ENCODE measurements around the gene PKM. TPM values are rescaled to one million over a fixed set of nuclear protein-coding genes. Genes with fewer than 3 reads are reported as not detected.

PKM gene
- total RNA-seq, 1 donor from 2014 or later, result 1,103 TPM

DNA sequence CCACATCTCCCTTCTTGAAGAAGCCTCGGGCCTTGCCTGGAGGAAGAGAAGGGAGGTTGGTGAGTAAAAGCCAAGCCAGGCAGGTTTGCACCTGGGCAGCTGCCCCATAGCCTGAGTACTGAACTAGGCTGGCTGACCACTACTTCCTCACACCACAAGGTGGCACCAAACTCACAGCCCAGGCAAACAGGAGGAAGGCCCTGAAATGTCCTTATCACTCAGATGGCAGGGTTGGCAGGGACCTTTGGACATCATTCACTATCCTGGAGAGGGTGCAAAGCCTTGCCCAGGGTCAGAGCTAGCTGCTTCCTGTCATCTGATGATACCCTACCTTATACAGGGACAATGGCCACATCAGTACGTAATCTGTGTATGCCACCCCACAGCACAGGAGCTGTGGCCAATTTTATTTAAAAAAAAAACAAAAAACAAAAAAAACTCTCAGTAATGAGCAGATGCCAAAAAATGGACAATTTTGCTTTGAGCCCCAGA lies 31.2 kb downstream of the PKM start:
- peak; percentile 51 for ATAC-seq

- no peak for ATAC-seq
Observed at GRCh38 chr15:72199205-72199515, 31.8 kb downstream of the PKM start.

- ATAC-seq, result no peak
Observed at GRCh38 chr15:72198356-72199204, 32.4 kb downstream of the PKM start.

GRCh38 chr15:72197460-72198355 lies 33.3 kb downstream of the PKM start, which contains the start of gene GRAMD2A:
Gene GRAMD2A, minus strand, starts transcription at chr15:72197787.
- ATAC-seq, result peak; percentile 66

DNA sequence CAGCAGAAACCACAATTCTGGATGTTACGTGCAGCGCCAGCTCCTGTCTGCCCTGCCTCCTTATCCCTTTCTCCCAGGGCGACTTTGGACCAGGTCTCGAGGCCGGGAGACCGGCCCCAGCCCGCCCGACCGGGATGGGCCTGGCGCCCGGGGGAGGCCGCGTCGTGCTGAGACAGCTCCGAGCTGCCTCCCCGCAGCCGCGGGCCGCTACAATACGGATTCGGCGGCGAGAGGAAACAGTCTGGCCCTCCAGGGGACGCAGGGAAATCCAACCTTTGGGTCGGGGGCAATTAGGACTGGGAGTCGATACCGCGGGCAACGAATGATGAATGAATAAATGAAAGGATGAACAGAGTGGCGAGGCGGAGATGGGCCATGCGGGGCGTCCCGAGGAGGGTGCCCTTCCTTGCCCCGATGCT lies 33.9 kb downstream of the PKM start:
- ATAC-seq, result peak; percentile 38

- peak; percentile 2 for ATAC-seq
Observed at GRCh38 chr15:72196409-72197040, 34.5 kb downstream of the PKM start.

DNA sequence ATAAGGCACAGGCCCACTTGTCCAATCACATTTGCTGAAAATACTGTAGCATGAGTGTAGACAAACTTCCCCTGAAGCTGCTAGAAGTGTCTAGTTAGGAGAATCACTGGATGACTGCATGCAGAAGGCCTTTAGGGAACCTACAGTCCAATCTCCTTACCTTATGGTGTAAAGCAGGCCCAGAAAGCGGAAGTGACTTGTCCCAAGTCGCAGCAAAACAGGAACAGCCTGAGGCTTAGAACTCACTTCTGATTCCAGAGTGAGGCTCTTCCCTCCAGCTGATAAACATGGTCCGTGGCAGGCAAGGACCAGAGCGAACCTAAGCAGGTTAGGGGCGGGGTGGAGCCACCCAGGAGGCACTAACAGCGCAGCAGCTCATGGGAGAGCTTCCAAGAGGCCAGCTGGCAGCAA lies 35.9 kb downstream of the PKM start:
- peak; percentile 4 for ATAC-seq

DNA sequence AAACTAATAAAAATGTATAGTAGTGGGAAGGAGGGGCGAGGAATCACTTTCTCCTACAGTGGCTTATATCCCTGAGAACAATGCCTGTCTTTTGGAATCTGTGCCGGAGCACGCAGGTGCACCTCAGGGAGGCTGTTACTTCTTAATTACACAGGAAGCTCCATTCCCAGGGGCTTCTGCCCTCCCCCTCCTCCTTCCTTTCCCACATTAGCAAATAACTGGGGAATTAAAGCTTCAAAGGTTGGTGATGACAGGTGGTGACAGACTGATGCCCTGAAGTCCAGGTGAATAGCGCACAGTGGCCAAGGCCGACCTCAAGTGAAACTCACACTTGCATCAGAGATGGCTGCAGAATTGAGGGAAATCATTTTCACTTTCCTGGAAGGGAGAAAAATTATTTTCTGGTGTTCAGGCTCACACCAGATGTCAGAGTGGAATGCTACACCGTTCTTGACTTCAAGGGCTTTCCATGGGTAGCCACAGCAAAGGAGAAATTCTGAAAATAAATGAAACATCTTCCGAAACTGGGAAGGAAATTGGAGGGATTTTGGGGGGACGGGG lies 37.1 kb downstream of the PKM start:
- no peak for ATAC-seq

GRCh38 chr15:72192416-72192815 lies 38.6 kb downstream of the PKM start:
- ATAC-seq, result no peak

DNA sequence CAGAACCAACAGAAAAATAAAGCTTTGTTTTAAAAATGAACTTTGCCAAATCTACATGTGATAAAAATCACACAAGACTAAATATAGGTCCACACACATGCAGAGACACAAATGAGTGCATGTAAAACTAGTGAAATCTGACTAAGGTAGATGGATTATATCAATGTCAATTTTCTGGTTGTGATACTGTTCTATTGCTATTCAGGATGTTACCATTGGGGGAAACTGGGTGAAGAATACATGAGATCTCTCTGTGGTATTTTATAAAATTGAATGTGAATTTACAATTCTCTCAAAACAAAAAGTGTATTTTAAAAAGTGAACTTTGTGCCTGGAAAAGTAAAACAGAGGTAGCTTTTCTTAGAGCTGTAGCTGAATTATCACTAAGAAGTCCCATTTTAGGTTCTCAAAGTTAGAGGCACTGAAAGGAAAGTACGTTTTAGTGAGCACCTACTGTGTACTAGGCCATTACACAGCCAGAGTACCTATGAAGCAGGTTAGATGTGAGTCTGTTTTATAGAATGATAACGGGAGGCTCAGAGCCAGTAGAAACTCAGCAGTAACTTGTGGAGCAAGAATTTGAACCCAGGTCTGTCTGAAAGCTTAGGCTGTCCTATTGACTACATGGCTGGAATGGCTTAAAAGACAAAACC lies 41.6 kb downstream of the PKM start:
- no peak for ATAC-seq

DNA sequence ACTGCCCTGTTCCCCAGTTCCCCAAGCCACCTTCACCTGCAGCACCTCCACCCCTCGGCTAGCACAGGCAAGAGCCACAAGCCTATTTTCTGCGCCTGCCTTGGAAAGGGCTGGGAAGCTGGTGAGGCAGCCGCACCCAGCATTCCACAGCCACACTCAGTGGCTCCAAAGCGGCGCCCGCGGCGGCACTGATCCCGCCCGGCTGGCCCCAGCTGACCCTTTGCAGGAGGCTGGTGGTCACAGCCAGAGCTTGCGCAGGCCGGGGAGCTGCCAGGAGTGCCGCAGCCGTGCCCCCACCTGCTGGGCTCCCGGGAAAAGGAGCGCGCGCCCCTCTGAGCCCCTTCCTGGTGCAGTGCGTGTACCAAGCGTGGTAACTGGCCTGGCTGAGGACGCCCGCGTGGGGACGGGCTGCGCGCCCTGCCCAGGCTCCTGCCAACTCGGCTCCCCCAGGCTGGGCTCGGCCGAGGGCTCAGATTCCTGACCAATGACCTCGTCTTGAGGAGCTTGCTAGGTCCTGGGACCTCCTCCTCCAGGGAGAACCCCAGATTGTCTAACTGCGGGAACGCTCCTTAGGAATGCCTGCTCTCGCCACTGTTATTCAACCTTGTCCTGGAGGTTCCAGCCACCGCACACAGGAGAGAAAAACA lies 46.7 kb downstream of the PKM start:
- peak; percentile 79 for ATAC-seq

GRCh38 chr15:72183781-72184164 lies 47.2 kb downstream of the PKM start:
- ATAC-seq, result no peak

- no peak for ATAC-seq
Observed at GRCh38 chr15:72182673-72183072, 48.3 kb downstream of the PKM start.

DNA sequence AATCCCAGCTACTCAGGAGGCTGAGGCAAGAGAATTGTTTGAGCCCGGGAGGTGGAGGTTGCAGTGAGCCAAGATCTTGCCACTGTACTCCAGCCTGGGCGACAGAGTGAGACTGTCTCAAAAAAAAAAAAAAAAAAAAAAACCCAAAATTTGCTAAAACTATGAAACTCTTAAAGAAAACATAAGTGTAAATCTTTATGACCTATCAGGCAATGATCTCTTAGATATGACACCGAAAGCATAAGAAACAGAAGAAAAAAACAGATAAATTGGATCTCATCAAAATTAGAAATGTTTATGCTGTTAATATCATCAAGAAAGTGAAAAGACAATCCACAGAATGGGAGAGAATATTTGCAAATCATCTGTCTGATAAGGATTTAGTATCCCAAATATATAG lies 48.7 kb downstream of the PKM start:
- ATAC-seq, result no peak

DNA sequence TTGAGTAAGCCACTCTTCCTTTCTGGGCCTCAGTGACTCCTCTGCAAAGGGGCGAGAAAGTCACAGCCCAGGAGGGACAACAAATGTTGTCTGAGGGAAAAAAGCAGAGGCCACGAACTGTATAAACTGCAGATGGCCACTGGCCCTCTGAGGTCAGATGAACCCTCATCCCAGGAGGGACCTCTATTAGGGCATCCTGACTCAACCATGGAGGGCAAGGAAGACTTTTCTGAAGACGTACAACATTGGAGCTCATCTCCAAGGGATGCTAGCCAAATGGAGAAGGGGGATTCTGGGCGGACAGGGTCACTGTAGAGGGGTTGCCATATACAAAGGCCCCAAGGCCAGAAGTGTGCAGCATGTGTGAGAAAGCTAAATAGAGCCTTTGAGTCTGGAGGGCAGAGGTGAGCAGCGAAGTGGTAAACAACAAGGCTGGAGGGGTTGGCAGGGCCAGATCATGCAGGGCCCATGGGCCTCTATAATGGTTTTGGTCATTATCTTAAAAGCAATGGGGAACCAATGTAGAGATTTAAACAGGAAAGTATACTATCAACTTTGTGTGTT lies 50.1 kb downstream of the PKM start:
- no peak for ATAC-seq

DNA sequence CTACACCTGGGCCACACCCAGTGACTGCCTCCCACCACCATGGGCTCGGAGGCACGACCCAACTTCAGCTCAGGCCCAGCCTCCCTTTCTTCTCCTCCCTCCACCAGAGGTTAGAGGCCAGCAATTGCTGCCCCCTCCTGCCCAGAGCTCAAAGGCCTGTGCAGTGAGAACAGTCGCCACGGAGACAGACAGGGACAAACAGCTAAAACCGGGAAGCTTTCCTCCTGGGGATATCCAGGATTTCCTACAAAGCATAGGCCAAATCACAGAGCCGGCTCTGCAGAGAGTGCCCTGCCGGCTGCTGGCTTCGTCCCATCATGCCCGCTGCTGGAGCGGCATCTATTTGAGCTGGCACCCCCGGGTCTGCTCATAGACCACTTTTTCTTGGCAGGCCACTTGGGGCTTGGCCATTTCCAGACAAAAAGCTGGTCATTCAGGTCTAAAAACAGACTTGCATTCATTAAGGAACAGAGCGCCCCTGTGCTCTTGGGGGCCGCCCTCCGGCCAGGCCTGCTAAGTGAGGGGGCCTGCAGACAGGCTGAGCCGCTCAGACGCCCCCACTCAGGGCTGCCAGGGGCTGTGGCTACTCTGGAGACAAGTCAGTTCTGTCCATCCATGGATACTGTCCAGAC lies 50.9 kb downstream of the PKM start:
- ATAC-seq, result peak; percentile 7

- ATAC-seq, result no peak
Observed at GRCh38 chr15:72178976-72179585, 51.9 kb downstream of the PKM start.

DNA sequence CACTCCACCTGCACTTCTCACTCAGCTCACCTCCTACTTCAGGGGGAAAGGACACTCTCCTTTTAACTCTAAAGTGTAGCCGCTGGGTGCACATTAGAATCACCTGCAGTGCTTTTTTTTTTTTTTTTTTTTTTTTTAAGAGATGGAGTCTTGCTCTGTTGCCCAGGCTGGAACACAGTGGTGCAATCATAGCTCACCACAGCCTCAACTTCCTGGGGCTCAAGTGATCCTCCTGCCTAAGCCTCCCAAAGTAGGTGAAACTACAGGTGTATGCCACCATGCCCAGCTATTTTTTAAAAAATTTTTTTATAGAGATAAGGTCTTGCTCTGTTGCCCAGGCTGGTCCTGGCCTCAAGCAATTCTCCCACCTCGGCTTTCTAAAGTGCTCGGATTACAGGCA lies 54.2 kb downstream of the PKM start:
- ATAC-seq, result no peak

GRCh38 chr15:72176159-72176558 lies 54.8 kb downstream of the PKM start:
- ATAC-seq, result no peak
